NCI-H446 treated with DMSO at 0.1 percent for 48 hours (cell line): ENCODE data around the gene HS3ST6.
A peak's percentile ranks its signal among the peaks of the same experiment; 100 is the strongest.
"Not testable (repeated sequence)": the region's sequence is repeated elsewhere in the genome, so short reads cannot be mapped to it uniquely, and the experiment has no call there.

ENCODE experiments used
- DNase-seq: peaks from one replicate; lab custom pipeline; 2025; lab: John Stamatoyannopoulos, UW

HS3ST6 gene

DNA sequence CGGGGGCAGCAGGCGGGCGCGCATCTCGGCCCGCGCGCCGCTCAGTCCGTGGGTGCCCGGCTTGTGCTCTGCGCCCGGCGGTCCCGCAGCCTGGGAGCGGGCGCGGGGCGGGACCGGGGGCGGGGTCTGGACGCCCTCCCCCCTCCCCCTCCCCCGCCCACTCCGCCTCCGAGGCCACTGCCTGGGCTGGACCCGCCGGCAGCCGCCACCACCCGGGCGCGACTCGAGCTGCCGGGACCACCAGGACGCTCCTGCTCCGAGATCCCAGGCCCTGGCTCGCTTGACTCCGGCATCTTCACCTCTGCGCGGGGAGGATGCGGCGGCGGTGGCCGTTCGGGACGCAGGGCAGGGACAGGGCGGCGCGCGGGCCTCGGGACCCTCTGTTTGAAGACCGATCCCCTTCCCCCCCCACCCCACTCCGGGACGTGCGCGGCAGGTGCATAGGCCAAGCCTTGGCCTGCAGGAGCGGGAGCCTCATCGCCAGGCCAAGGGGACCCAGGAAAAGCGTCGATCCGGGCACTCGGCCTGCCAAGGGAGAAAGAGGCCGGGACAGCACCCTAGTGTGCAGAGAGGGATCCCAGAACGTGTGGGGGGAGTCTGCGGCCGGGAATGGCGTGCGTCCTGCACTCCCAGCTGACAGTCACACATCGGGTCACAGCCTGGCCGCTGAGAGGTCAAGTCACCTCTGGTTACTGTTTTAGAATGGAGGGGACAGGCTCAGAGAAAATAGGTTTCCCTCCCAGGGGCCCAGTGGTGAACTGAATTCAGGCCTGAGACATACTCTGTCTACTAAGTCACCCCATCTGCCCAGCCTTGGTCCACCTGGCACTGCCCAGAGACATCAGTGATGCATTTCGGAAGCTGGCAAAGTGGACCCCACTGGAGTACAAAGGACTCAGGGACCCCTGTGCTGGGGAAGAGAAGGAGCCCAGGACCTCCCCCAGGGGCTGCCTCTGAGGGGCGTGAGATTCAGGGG, at the start of gene HS3ST6:
TSS of gene HS3ST6 (minus strand) at position 65 of the 976 bp plus-strand sequence. CDS start 92 bp downstream, outside the sequence.
- no peak for DNase-seq

- DNase-seq, result no peak
Measured at GRCh38 chr16:1966460-1966859, 48.2 kb upstream of the HS3ST6 start, which contains the start of gene RNF151. Gene RNF151 (plus strand): TSS chr16:1966856. CDS start chr16:1966882, 26 bp downstream.

DNA sequence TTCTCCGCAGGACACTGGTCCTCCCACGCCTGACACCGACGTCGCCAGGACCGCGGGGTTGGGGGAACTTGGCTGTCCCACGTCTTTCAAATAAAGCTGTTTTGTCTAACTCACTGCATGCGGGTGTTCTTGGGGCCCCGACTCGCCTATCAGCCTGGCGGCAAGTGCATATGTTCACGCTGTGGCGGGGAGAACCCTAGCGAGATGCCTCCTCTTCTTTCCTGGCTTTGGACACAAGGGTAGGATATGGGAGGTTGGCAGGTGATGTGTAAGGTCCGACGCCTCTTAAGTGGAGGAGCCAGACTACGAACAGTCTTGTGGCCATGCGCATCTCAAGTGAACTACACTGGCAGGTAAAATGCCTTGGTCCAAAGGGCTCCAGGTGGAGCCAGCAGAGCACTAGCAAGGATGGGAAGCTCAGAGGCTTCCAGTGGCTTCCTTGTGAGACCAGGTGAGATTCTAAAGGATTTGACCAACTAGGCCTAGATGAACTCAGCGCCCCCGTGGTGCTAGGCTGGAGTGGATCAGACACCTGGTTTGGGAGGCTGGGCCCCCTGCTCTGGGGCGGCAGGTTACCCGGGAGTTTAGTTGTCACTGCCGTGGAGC, 47.3 kb upstream of the HS3ST6 start:
- DNase-seq, result no peak

- DNase-seq, result peak; percentile 97
Measured at GRCh38 chr16:1964506-1965395, 46.5 kb upstream of the HS3ST6 start, which contains the start of gene RPS2. Gene RPS2 (minus strand): TSS chr16:1964826. CDS start chr16:1964625, 201 bp downstream.

- DNase-seq, result no peak
Measured at GRCh38 chr16:1963806-1964505, 45.7 kb upstream of the HS3ST6 start.

DNA sequence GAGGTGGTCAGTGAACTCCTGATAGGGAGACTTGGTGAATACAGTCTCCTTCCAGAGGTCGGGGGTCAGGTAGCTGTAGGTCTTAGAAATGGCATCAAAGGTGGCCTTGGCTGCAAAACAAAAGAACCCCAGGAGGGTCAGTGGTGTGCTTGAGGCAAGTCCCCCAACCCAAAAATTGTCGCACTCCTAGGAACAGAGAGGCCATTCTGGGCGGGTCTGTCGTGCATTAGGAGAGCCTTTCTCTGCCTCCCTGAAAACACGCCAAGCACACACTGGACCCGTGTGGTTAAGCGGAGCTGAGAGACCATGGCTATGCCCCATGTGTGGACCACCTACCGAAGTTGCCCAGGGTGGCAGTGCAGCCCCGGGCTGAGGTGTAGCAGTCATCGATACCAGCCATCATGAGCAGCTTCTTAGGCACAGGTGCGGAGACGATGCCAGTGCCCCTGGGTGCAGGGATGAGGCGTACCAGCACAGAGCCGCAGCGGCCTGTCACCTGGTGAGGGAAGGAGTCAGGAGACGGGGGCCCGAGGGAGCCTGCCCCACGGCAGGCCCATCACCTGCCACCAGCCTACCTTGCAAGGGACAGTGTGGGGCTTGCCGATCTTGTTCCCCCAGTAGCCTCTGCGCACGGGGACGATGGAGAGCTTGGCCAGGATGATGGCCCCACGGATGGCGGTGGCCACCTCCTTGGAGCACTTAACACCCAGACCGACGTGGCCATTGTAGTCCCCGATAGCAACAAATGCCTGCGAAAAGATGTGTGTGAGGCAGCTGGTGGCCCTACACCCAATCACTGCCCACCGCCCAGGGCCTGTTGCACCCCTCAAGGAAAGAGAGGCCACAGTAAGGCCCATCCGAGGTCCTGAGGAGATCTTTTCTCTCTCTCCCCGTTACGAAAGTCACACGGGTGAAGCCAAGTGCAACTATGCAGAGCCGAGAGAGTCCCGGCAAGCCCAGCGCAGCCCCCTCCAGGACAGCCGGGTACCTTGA, 44.2 kb upstream of the HS3ST6 start:
- DNase-seq, result not testable (repeated sequence)

- DNase-seq, result no peak
Measured at GRCh38 chr16:1961651-1962067, 43.4 kb upstream of the HS3ST6 start.

- DNase-seq, result peak; percentile 52
Measured at GRCh38 chr16:1960665-1961630, 42.7 kb upstream of the HS3ST6 start.

GRCh38 chr16:1959269-1960039, 41.2 kb upstream of the HS3ST6 start, which contains the start of gene NDUFB10:
Gene NDUFB10 (plus strand): TSS chr16:1959538. CDS start chr16:1959625, 87 bp downstream.
- peak; percentile 59 for DNase-seq

GRCh38 chr16:1958715-1959268, 40.6 kb upstream of the HS3ST6 start:
- no peak for DNase-seq

DNA sequence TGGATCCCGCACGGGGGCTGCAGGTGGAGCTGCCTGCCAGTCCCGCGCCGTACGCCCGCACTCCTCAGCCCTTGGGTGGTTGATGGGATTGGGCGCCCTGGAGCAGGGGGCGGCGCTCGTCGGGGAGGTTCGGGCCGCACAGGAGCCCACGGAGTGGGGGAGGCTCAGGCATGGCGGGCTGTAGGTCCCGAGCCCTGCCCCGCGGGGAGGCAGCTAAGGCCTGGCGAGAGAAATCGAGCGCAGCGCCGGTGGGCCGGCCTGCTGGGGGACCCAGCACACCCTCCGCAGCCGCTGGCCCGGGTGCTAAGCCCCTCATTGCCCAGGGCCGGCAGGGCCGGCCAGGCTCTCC, 39.9 kb upstream of the HS3ST6 start:
- DNase-seq, result not testable (repeated sequence)

GRCh38 chr16:1957434-1958142, 39.4 kb upstream of the HS3ST6 start:
- not testable (repeated sequence) for DNase-seq

- DNase-seq, result no peak
Measured at GRCh38 chr16:1953734-1954133, 35.5 kb upstream of the HS3ST6 start.

DNA sequence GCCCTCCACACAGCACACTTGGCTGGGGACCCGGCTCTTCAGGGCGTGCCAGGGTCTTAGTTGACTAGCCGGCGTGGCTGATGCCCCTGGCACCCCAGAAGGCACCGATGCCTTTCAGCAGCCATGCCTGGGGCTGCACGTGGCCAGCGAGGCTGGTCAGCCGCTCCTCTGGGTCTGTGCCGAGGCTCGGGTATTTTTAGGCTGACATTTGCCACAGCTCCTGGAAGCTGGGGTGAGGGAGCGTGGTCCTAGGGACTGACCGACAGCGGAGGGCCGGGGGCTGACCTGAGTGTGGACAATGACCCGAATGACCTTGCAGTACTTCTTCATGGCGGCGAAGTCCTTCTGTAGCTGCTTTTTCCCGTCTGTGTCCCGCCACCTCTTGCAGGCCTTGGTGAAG, 32.3 kb upstream of the HS3ST6 start:
- DNase-seq, result no peak

DNA sequence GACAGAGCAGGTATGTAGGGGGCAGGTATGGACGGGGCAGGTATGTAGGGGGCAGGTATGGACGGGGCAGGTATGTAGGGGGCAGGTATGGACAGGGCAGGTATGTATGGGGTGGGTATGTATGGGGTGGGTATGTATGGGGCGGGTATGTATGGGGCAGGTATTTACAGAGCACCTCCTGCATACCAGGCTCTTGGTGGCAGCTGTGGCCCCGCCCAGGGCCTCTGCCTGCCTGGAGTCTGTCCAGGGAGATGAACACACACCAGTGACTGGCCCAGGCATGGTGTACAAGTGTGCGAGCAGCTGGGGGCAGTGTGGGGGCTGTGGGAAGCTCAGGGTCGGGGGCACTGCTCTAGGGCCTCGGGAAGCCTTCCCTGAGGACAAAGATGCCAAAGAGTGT, 31.8 kb upstream of the HS3ST6 start:
- DNase-seq, result no peak

- no peak for DNase-seq
Measured at GRCh38 chr16:1949507-1949906, 31.3 kb upstream of the HS3ST6 start.

DNA sequence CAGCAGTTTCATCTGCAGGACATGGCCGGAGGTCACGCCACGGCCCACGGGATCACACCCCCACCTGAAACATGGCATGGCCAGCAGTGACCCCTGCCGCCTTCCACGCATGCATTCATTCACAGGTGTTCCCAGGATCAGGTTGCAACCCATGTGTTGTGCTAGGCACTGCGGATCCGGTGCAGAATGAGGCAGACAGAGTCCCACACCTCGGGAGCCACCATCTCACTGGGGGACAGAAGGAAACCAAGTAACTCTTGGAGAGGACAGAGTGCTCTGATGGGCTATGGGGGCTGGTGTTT, 29.1 kb upstream of the HS3ST6 start:
- no peak for DNase-seq
